ENCODE data around the gene TET1. TPM values are rescaled to one million over a fixed set of nuclear protein-coding genes. Genes with fewer than 3 reads are reported as not detected.

The TET1 gene
- total and polyA plus RNA-seq, 2 donors: 0.82 to 6.4 TPM

GRCh38 chr10:68647672-68648341 is 87.7 kb downstream of the TET1 start:
- no peak for DNase-seq (ENCODE audit: low read depth in 6 of 9, low spot score in 9 of 9)

GRCh38 chr10:68655620-68656126 is 95.5 kb downstream of the TET1 start:
- Histone ChIP-seq H3K27me3 (ENCODE audit: control insufficient read depth in 2 of 2, insufficient read depth in 1 of 2, low read length in 1 of 2) (no peaks in the 10 kb centered on the region), H3K4me1 (ENCODE audit: control insufficient read depth in 2 of 2, insufficient read depth in 2 of 2, low read length in 2 of 2) (peaks cover 0 to 4% of the 10 kb centered on the region in 2 donors), H3K36me3 (ENCODE audit: control insufficient read depth in 2 of 2, insufficient read depth in 2 of 2, low read length in 1 of 2) (peaks cover 6 to 8% of the 10 kb centered on the region in 2 donors), H3K9me3 (ENCODE audit: control insufficient read depth in 2 of 2, insufficient read depth in 1 of 2, low read length in 1 of 2) (no peaks in the 10 kb centered on the region), H3K27ac (ENCODE audit: low read depth in 1 of 2, low read length in 1 of 2) (no peak overlapping the region), H3K4me3 (ENCODE audit: low read length in 2 of 2) (no peak overlapping the region)
- no peak for DNase-seq (ENCODE audit: low read depth in 6 of 9, low spot score in 9 of 9)
- over 99% methylated on average over 3 of the region's 3 CpGs for WGBS

More at GRCh38 chr10:68647672-68648341, 87.7 kb downstream of the TET1 start:
- Histone ChIP-seq H3K4me1 (ENCODE audit: control insufficient read depth in 2 of 2, insufficient read depth in 2 of 2, low read length in 2 of 2) (no peaks in the 10 kb centered on the region), H3K9me3 (ENCODE audit: control insufficient read depth in 2 of 2, insufficient read depth in 1 of 2, low read length in 1 of 2) (no peaks in the 10 kb centered on the region), H3K27me3 (ENCODE audit: control insufficient read depth in 2 of 2, insufficient read depth in 1 of 2, low read length in 1 of 2) (no peaks in the 10 kb centered on the region), H3K27ac (ENCODE audit: low read depth in 1 of 2, low read length in 1 of 2) (no peak overlapping the region), H3K4me3 (ENCODE audit: low read length in 2 of 2) (no peak overlapping the region), H3K36me3 (ENCODE audit: control insufficient read depth in 2 of 2, insufficient read depth in 2 of 2, low read length in 1 of 2) (peaks cover 12 to 21% of the 10 kb centered on the region in 2 donors)
- WGBS: 99% methylated on average over 2 of the region's 2 CpGs

- no peak for DNase-seq (ENCODE audit: low read depth in 6 of 9, low spot score in 9 of 9)
- H3K27ac ChIP-seq (ENCODE audit: low read depth in 1 of 2, low read length in 1 of 2): no peak overlapping the region
- no peak overlapping the region for H3K4me3 ChIP-seq (ENCODE audit: low read length in 2 of 2)
- 95% methylated on average over 2 of the region's 2 CpGs for WGBS
- no peaks in the 10 kb centered on the region for H3K9me3 ChIP-seq (ENCODE audit: control insufficient read depth in 2 of 2, insufficient read depth in 1 of 2, low read length in 1 of 2)
- no peaks in the 10 kb centered on the region for H3K4me1 ChIP-seq (ENCODE audit: control insufficient read depth in 2 of 2, insufficient read depth in 2 of 2, low read length in 2 of 2)
- H3K36me3 ChIP-seq (ENCODE audit: control insufficient read depth in 2 of 2, insufficient read depth in 2 of 2, low read length in 1 of 2): peaks cover 5 to 9% of the 10 kb centered on the region in 2 donors
- H3K27me3 ChIP-seq (ENCODE audit: control insufficient read depth in 2 of 2, insufficient read depth in 1 of 2, low read length in 1 of 2): no peaks in the 10 kb centered on the region
Observed at GRCh38 chr10:68665841-68666240, 105.7 kb downstream of the TET1 start.

GRCh38 chr10:68666280-68666760 is 106.2 kb downstream of the TET1 start:
- WGBS: 87% methylated on average over 5 of the region's 5 CpGs
- H3K4me1 ChIP-seq (ENCODE audit: control insufficient read depth in 2 of 2, insufficient read depth in 2 of 2, low read length in 2 of 2): no peaks in the 10 kb centered on the region

GRCh38 chr10:68668231-68668630 is 108.1 kb downstream of the TET1 start:
- Histone ChIP-seq H3K9me3 (ENCODE audit: control insufficient read depth in 2 of 2, insufficient read depth in 1 of 2, low read length in 1 of 2) (no peaks in the 10 kb centered on the region), H3K36me3 (ENCODE audit: control insufficient read depth in 2 of 2, insufficient read depth in 2 of 2, low read length in 1 of 2) (peaks cover 7 to 9% of the 10 kb centered on the region in 2 donors), H3K4me1 (ENCODE audit: control insufficient read depth in 2 of 2, insufficient read depth in 2 of 2, low read length in 2 of 2) (no peaks in the 10 kb centered on the region), H3K4me3 (ENCODE audit: low read length in 2 of 2) (no peak overlapping the region), H3K27ac (ENCODE audit: low read depth in 1 of 2, low read length in 1 of 2) (no peak overlapping the region), H3K27me3 (ENCODE audit: control insufficient read depth in 2 of 2, insufficient read depth in 1 of 2, low read length in 1 of 2) (no peaks in the 10 kb centered on the region)
- WGBS: 95% methylated on average over 5 of the region's 5 CpGs
- no peak for DNase-seq (ENCODE audit: low read depth in 6 of 9, low spot score in 9 of 9)

More at GRCh38 chr10:68666280-68666760, 106.2 kb downstream of the TET1 start:
- no peak for DNase-seq (ENCODE audit: low read depth in 6 of 9, low spot score in 9 of 9)
- no peak overlapping the region for H3K27ac ChIP-seq (ENCODE audit: low read depth in 1 of 2, low read length in 1 of 2)
- H3K4me3 ChIP-seq (ENCODE audit: low read length in 2 of 2): no peak overlapping the region
- no peaks in the 10 kb centered on the region for H3K27me3 ChIP-seq (ENCODE audit: control insufficient read depth in 2 of 2, insufficient read depth in 1 of 2, low read length in 1 of 2)
- H3K9me3 ChIP-seq (ENCODE audit: control insufficient read depth in 2 of 2, insufficient read depth in 1 of 2, low read length in 1 of 2): no peaks in the 10 kb centered on the region
- peaks cover 5 to 9% of the 10 kb centered on the region in 2 donors for H3K36me3 ChIP-seq (ENCODE audit: control insufficient read depth in 2 of 2, insufficient read depth in 2 of 2, low read length in 1 of 2)

GRCh38 chr10:68668972-68669371 is 108.8 kb downstream of the TET1 start:
- H3K27ac ChIP-seq (ENCODE audit: low read depth in 1 of 2, low read length in 1 of 2): no peak overlapping the region
- no peaks in the 10 kb centered on the region for H3K27me3 ChIP-seq (ENCODE audit: control insufficient read depth in 2 of 2, insufficient read depth in 1 of 2, low read length in 1 of 2)
- H3K36me3 ChIP-seq (ENCODE audit: control insufficient read depth in 2 of 2, insufficient read depth in 2 of 2, low read length in 1 of 2): peaks cover 9 to 11% of the 10 kb centered on the region in 2 donors
- WGBS: 98% methylated on average over 4 of the region's 4 CpGs
- DNase-seq (ENCODE audit: low read depth in 6 of 9, low spot score in 9 of 9): no peak
- no peak overlapping the region for H3K4me3 ChIP-seq (ENCODE audit: low read length in 2 of 2)
- H3K4me1 ChIP-seq (ENCODE audit: control insufficient read depth in 2 of 2, insufficient read depth in 2 of 2, low read length in 2 of 2): no peaks in the 10 kb centered on the region
- no peaks in the 10 kb centered on the region for H3K9me3 ChIP-seq (ENCODE audit: control insufficient read depth in 2 of 2, insufficient read depth in 1 of 2, low read length in 1 of 2)

GRCh38 chr10:68684413-68684812 is 124.3 kb downstream of the TET1 start:
- WGBS: 94% methylated on average over 3 of the region's 3 CpGs
- Histone ChIP-seq H3K4me1 (ENCODE audit: control insufficient read depth in 2 of 2, insufficient read depth in 2 of 2, low read length in 2 of 2) (no peaks in the 10 kb centered on the region), H3K36me3 (ENCODE audit: control insufficient read depth in 2 of 2, insufficient read depth in 2 of 2, low read length in 1 of 2) (peaks cover 22 to 39% of the 10 kb centered on the region in 2 donors), H3K4me3 (ENCODE audit: low read length in 2 of 2) (no peak overlapping the region), H3K27ac (ENCODE audit: low read depth in 1 of 2, low read length in 1 of 2) (no peak overlapping the region), H3K9me3 (ENCODE audit: control insufficient read depth in 2 of 2, insufficient read depth in 1 of 2, low read length in 1 of 2) (no peaks in the 10 kb centered on the region), H3K27me3 (ENCODE audit: control insufficient read depth in 2 of 2, insufficient read depth in 1 of 2, low read length in 1 of 2) (no peaks in the 10 kb centered on the region)
- no peak for DNase-seq (ENCODE audit: low read depth in 6 of 9, low spot score in 9 of 9)

- H3K4me3 ChIP-seq (ENCODE audit: low read length in 2 of 2): no peak overlapping the region
- DNase-seq (ENCODE audit: low read depth in 6 of 9, low spot score in 9 of 9): no peak
- no peaks in the 10 kb centered on the region for H3K27me3 ChIP-seq (ENCODE audit: control insufficient read depth in 2 of 2, insufficient read depth in 1 of 2, low read length in 1 of 2)
- H3K36me3 ChIP-seq (ENCODE audit: control insufficient read depth in 2 of 2, insufficient read depth in 2 of 2, low read length in 1 of 2): peaks cover 6 to 8% of the 10 kb centered on the region in 2 donors
- H3K27ac ChIP-seq (ENCODE audit: low read depth in 1 of 2, low read length in 1 of 2): no peak overlapping the region
- 100% methylated on average over 1 of the region's 1 CpG for WGBS
- no peaks in the 10 kb centered on the region for H3K9me3 ChIP-seq (ENCODE audit: control insufficient read depth in 2 of 2, insufficient read depth in 1 of 2, low read length in 1 of 2)
- no peaks in the 10 kb centered on the region for H3K4me1 ChIP-seq (ENCODE audit: control insufficient read depth in 2 of 2, insufficient read depth in 2 of 2, low read length in 2 of 2)
Observed at GRCh38 chr10:68696018-68696417, 135.9 kb downstream of the TET1 start.

- Histone ChIP-seq H3K27me3 (ENCODE audit: control insufficient read depth in 2 of 2, insufficient read depth in 1 of 2, low read length in 1 of 2) (no peaks in the 10 kb centered on the region), H3K4me1 (ENCODE audit: control insufficient read depth in 2 of 2, insufficient read depth in 2 of 2, low read length in 2 of 2) (no peaks in the 10 kb centered on the region), H3K4me3 (ENCODE audit: low read length in 2 of 2) (no peak overlapping the region), H3K9me3 (ENCODE audit: control insufficient read depth in 2 of 2, insufficient read depth in 1 of 2, low read length in 1 of 2) (no peaks in the 10 kb centered on the region), H3K36me3 (ENCODE audit: control insufficient read depth in 2 of 2, insufficient read depth in 2 of 2, low read length in 1 of 2) (no peaks in the 10 kb centered on the region), H3K27ac (ENCODE audit: low read depth in 1 of 2, low read length in 1 of 2) (no peak overlapping the region)
- WGBS: 98% methylated on average over 1 of the region's 1 CpG
- no peak for DNase-seq (ENCODE audit: low read depth in 6 of 9, low spot score in 9 of 9)
Observed at GRCh38 chr10:68697106-68697505, 137.0 kb downstream of the TET1 start.

Data from thymus (tissue), 11 donors.